GM12878 (cell line): ENCODE data around the gene TSFM. TPM values are rescaled to one million over a fixed set of nuclear protein-coding genes. Genes with fewer than 3 reads are reported as not detected.

Experiments
- ATAC-seq: fragments of 200-7000 bp; cut with Tn5 transposase; 3 replicates; pipeline ENCODE4 v1.9.1; 2020; ENCODE audit warnings: mild to moderate bottlenecking, moderate library complexity
- BruUV-seq: library from RNA; stranded (reverse); fragments of 400-500 nt; replicated peaks from 2 replicates; lab custom pipeline; 2021; lab: Mats Ljungman, UMichigan
- CTCF ChIA-PET: fragments of 300-600 bp; sonication (Branson Sonifier 250); formaldehyde crosslinking; extraction: SDS; loops from one replicate; lab custom pipeline; 2021; ENCODE audit warnings: inconsistent platforms; lab: Yijun Ruan, JAX
- POLR2A ChIA-PET: fragments of 350-600 bp; formaldehyde crosslinking; extraction: SDS; loops from one replicate; lab custom pipeline; 2021; ENCODE audit warnings: inconsistent platforms; lab: Charles Lee
- RAD21 ChIA-PET: fragments of 300-600 bp; sonication (Branson Sonifier 250); formaldehyde crosslinking; loops from one replicate; lab custom pipeline; 2023; ENCODE audit warnings: antibody characterized with exemption; ENCODE audit not compliant: unreplicated experiment; lab: Charles Lee
- SMC1A ChIA-PET: fragments of 300-600 bp; sonication (Branson Sonifier 250); formaldehyde crosslinking; loops from one replicate; lab custom pipeline; 2023; ENCODE audit not compliant: unreplicated experiment, uncharacterized antibody; lab: Charles Lee
- DNase-seq: peaks from one replicate; pipeline ENCODE4 v3.0.0-alpha.2; 2011; ENCODE audit warnings: low read depth, low spot score
- FAIRE-seq: peaks from 3 replicates; lab custom pipeline; 2011; peaks lifted over from hg19 to GRCh38; lab: Jason Lieb, UNC
- H2AFZ ChIP-seq: 2 replicates; pipeline ENCODE4 v1.6.0; 2011; ENCODE audit warnings: low read depth, low read length, control low read depth; ENCODE audit not compliant: control insufficient read depth
- H3K27ac ChIP-seq: 2 replicates; pipeline ENCODE4 v1.5.1; 2011; ENCODE audit warnings: control low read depth; ENCODE audit not compliant: control insufficient read depth, insufficient read depth
- H3K27me3 ChIP-seq, 2 experiments: replicated peaks in 1 of 2; 2 replicates each; pipeline versions ENCODE4 v1.6.0 to v1.6.1; 2011; ENCODE audit warnings: low read length in 1 of 2; ENCODE audit not compliant: control insufficient read depth in 2 of 2, insufficient read depth in 2 of 2
- H3K36me3 ChIP-seq, 2 experiments: 2 replicates each; pipeline ENCODE4 v1.5.1; 2011; ENCODE audit warnings: low read length in 1 of 2; ENCODE audit not compliant: control insufficient read depth in 2 of 2, insufficient read depth in 2 of 2
- H3K4me1 ChIP-seq: 2 replicates; pipeline ENCODE4 v1.6.1; 2011; ENCODE audit warnings: mild to moderate bottlenecking, low read length, moderate library complexity, mixed read lengths; ENCODE audit not compliant: control insufficient read depth, insufficient read depth
- H3K4me2 ChIP-seq: 2 replicates; pipeline ENCODE4 v1.6.0; 2011; ENCODE audit warnings: control low read depth; ENCODE audit not compliant: control insufficient read depth, insufficient read depth
- H3K4me3 ChIP-seq: fragments of 200-600 bp; sonication (generic); 2 replicates; pipeline ENCODE4 v1.5.1; 2016
- H3K79me2 ChIP-seq: 2 replicates; pipeline ENCODE4 v1.6.0; 2011; ENCODE audit warnings: low read length; ENCODE audit not compliant: control insufficient read depth, insufficient read depth
- H3K9ac ChIP-seq: 2 replicates; pipeline ENCODE4 v1.8.0; 2011; ENCODE audit warnings: low read length, control low read depth, mixed read lengths; ENCODE audit not compliant: control insufficient read depth, insufficient read depth
- H3K9me3 ChIP-seq: replicated peaks from 3 replicates; pipeline ENCODE4 v1.5.1; 2011; ENCODE audit warnings: mild to moderate bottlenecking, low read length; ENCODE audit not compliant: control insufficient read depth, insufficient read depth
- H4K20me1 ChIP-seq: 2 replicates; pipeline ENCODE4 v1.6.0; 2011; ENCODE audit not compliant: control insufficient read depth, insufficient read depth
- EGR1 ChIP-seq, 2 experiments: IDR thresholded peaks; 1 replicate in 1 of 2; 2 replicates in 1 of 2; pipeline ENCODE4 v1.6.1; 2011 to 2012; ENCODE audit warnings: low read depth in 2 of 2, low read length in 2 of 2, borderline replicate concordance in 1 of 2, mild to moderate bottlenecking in 1 of 2, moderate library complexity in 1 of 2
- ESRRA ChIP-seq: IDR thresholded peaks from 2 replicates; pipeline ENCODE4 v1.6.1; 2012; ENCODE audit warnings: mild to moderate bottlenecking, low read length, improper control_type of control experiment
- ETV6 ChIP-seq, 2 experiments: fragments of 450-650 bp in 1 of 2; IDR thresholded peaks in 1 of 2; conservative IDR thresholded peaks in 1 of 2; 2 replicates each; pipeline ENCODE4 v1.6.1; 2014; ENCODE audit warnings: antibody characterized with exemption in 1 of 2, borderline replicate concordance in 1 of 2, low read depth in 1 of 2, mild to moderate bottlenecking in 1 of 2, moderate library complexity in 1 of 2
- HDAC2 ChIP-seq: fragments of 200-600 bp; sonication (generic); IDR thresholded peaks from 2 replicates; pipeline ENCODE4 v1.6.1; 2017
- NBN ChIP-seq: fragments of 450-650 bp; IDR thresholded peaks from 2 replicates; pipeline ENCODE4 v1.6.1; 2016
- NR2F1 ChIP-seq: fragments of 450-650 bp; conservative IDR thresholded peaks from 2 replicates; pipeline ENCODE4 v1.6.1; 2017; ENCODE audit warnings: mild to moderate bottlenecking
- POLR2A ChIP-seq: IDR thresholded peaks from 2 replicates; pipeline ENCODE4 v1.6.1; 2011; ENCODE audit warnings: low read depth, mild to moderate bottlenecking, low read length
- RBBP5 ChIP-seq: fragments of 200-600 bp; sonication (generic); conservative IDR thresholded peaks from 2 replicates; pipeline ENCODE4 v1.6.1; 2016
- SIN3A ChIP-seq: IDR thresholded peaks from 2 replicates; pipeline ENCODE4 v1.6.1; 2012; ENCODE audit warnings: low read depth, low read length, improper control_type of control experiment
- SMARCA5 ChIP-seq: fragments of 450-650 bp; IDR thresholded peaks from 2 replicates; pipeline ENCODE4 v1.6.1; 2017; ENCODE audit warnings: mild to moderate bottlenecking
- SP1 ChIP-seq: IDR thresholded peaks from one replicate; pipeline ENCODE4 v1.6.1; 2011; ENCODE audit warnings: low read depth, low read length
- TCF3 ChIP-seq: IDR thresholded peaks from 2 replicates; pipeline ENCODE4 v1.6.1; 2012; ENCODE audit warnings: low read depth, mild to moderate bottlenecking, low read length, borderline replicate concordance; ENCODE audit not compliant: insufficient read depth
- TCF7 ChIP-seq: IDR thresholded peaks from 2 replicates; pipeline ENCODE4 v1.6.1; 2014; ENCODE audit warnings: antibody characterized with exemption, borderline replicate concordance
- YY1 ChIP-seq: IDR thresholded peaks from 2 replicates; pipeline ENCODE4 v1.6.1; 2011; ENCODE audit warnings: low read depth, mild to moderate bottlenecking, low read length
- ZZZ3 ChIP-seq: IDR thresholded peaks from 2 replicates; pipeline ENCODE4 v1.6.1; 2011; ENCODE audit warnings: low read depth; ENCODE audit not compliant: control insufficient read depth, insufficient read length
- WGBS: methylation state at CpG from one replicate; pipeline ENCODE4 v1.1.6; 2016; ENCODE audit warnings: low lambda C conversion rate; ENCODE audit not compliant: insufficient replicate concordance, insufficient coverage; ENCODE audit errors: missing lambda C conversion rate; 5-methylcytosine and 5-hydroxymethylcytosine counted together
- in situ Hi-C: fragments of 300-500 bp; cut with MboI; formaldehyde crosslinking; loops from 9 replicates; pipeline ENCODE4 v1.14.3; 2018; ENCODE audit warnings: mixed read lengths
- intact Hi-C: fragments of 100-400 bp; cut with micrococcal nuclease; formaldehyde crosslinking; loops from one replicate; pipeline ENCODE4 v1.14.2; 2022; ENCODE audit not compliant: unreplicated experiment
- polyA plus RNA-seq, 11 experiments: library from polyadenylated mRNA; depleted of rRNA in 4 of 11; unstranded in 6 of 11; stranded (reverse) in 5 of 11; fragments of >200 nt; fragmentation: Nextera tagmentation in 4 of 11; fragmentation: Illumina TruSeq in 1 of 11; extraction: Ambion mirVana in 4 of 11; extraction: Trizol in 1 of 11; gene quantifications; 1 replicate in 1 of 11; 2 replicates in 10 of 11; pipeline versions ENCODE4 v1.2.1 to v1.2.3, GENCODE V29; 2011 to 2016; ENCODE audit warnings: inconsistent platforms in 2 of 11, missing spikeins in 2 of 11, low read depth in 1 of 11
- total RNA-seq, 4 experiments: library from RNA; depleted of rRNA in 3 of 4; stranded (reverse); fragments of >200 nt in 3 of 4; fragmentation: Illumina TruSeq in 1 of 4; extraction: Trizol in 1 of 4; gene quantifications; 2 replicates each; pipeline versions ENCODE4 v1.2.1 to v1.2.3, GENCODE V29; 2013 to 2021
- TF ChIP-seq, protein P1 (sequence below): IDR thresholded peaks from 2 replicates; pipeline ENCODE4 v1.6.1; 2011; ENCODE audit warnings: low read depth, low read length, improper control_type of control experiment, borderline replicate concordance
- TF ChIP-seq, protein P2 (sequence below): fragments of 450-650 bp; IDR thresholded peaks from 2 replicates; pipeline ENCODE4 v1.6.1; 2017; ENCODE audit warnings: mild to moderate bottlenecking
- TF ChIP-seq, protein P3 (sequence below): fragments of 450-650 bp; IDR thresholded peaks from 2 replicates; pipeline ENCODE4 v1.6.1; 2018; ENCODE audit warnings: mild to moderate bottlenecking, low read depth, moderate library complexity; ENCODE audit not compliant: partially characterized antibody

TSFM gene
- total and polyA plus RNA-seq, 10 of the 15 experiments (the other 5 are each of a cell fraction or from before 2014, with no cell fraction given) = 36.7 to 132 (median 45.6) TPM

DNA sequence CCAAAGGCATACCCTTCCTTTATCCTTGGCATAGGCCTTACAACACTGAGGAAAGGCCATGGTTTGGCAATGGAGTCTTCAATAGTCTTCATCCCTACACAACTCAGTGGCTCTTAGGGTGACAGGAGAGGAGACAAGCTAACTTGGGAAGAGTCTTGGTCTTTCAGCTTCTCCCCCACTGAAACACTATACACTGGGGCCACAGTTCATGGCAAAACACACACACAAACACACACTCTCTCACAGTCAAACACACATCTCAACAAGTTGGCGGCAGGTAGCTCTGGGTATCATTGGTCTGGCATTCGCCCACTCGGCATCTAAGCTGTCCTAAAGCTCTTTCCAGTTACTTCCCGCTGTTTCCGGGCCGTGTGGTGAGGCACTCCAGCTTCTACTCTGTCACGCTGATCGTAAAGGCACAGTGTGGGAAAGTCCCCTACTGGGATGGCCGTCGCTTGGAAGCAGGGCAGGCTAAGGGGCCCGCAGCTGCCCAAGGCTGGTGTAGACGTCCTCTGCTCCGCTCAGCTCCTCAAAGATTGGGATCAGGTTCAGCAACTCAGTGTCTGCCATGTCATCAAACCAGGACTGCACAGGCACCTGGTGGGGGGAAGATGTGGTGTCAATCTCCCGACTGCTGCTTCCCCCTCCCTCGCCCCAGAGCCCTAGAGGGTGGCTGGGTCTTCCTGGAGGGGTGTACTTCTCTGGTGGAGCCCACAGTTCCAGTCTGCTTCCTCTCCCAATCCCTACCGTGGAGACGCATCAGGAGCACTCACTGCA, 40.7 kb downstream of the TSFM start:
- in situ Hi-C loops = no loop called here
- Histone ChIP-seq H3K27ac (no peak overlapping the region), H3K9ac (no peak overlapping the region), H3K9me3 (no peaks in the 10 kb centered on the region), H3K4me3 (no peak overlapping the region), H3K79me2 (no peaks in the 10 kb centered on the region), H3K4me2 (no peak overlapping the region), H4K20me1 (no peaks in the 10 kb centered on the region), H2AFZ (no peak overlapping the region), H3K36me3 (peaks cover 33 to 50% of the 10 kb centered on the region in 2 experiments), H3K4me1 (no peaks in the 10 kb centered on the region), H3K27me3 (no peaks in the 10 kb centered on the region)
- intact Hi-C loops = no loop called here
- ChIA-PET POLR2A (interaction anchor here (0.6 kb wide), 1 partner anchor 780 kb away, joined by 3 read pairs; no protein-coding TSS in a partner anchor), RAD21 (no interaction called here), CTCF (interaction anchor here (0.9 to 1.2 kb wide), 3 partner anchors 10 to 82 kb away, joined by 3 to 4 read pairs (median 3); no protein-coding TSS in a partner anchor), SMC1A (interaction anchor here (1.0 to 1.5 kb wide), 2 partner anchors 75 to 80 kb away, joined by 3 to 4 read pairs; no protein-coding TSS in a partner anchor)
- WGBS = 90% methylated on average over 17 of the region's 17 CpGs
- BruUV-seq = no TSS peak
- DNase-seq (no peak), FAIRE-seq (no peak), ATAC-seq (no peak)
- TF ChIP-seq YY1 (no peak), ETV6 (conservative IDR thresholded peaks at IDR 0.05 in 1 of 2, IDR thresholded peaks at IDR 0.05 in 1 of 2; ENCODE audit: borderline replicate concordance in 1 of 2, low read depth in 1 of 2) (no peak), HDAC2 (no peak), TCF3 (no peak), NR2F1 (no peak), NBN (no peak), SP1 (no peak), POLR2A (no peak), ESRRA (no peak), SIN3A (no peak), RBBP5 (no peak), SMARCA5 (no peak), TCF7 (no peak), EGR1 (IDR thresholded peaks at IDR 0.05; ENCODE audit: borderline replicate concordance in 1 of 2, low read depth in 2 of 2, low read length in 2 of 2) (no peak), ZZZ3 (no peak)
- TF ChIP-seq, protein P1, sequence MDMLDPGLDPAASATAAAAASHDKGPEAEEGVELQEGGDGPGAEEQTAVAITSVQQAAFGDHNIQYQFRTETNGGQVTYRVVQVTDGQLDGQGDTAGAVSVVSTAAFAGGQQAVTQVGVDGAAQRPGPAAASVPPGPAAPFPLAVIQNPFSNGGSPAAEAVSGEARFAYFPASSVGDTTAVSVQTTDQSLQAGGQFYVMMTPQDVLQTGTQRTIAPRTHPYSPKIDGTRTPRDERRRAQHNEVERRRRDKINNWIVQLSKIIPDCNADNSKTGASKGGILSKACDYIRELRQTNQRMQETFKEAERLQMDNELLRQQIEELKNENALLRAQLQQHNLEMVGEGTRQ = no peak
- TF ChIP-seq, protein P2, sequence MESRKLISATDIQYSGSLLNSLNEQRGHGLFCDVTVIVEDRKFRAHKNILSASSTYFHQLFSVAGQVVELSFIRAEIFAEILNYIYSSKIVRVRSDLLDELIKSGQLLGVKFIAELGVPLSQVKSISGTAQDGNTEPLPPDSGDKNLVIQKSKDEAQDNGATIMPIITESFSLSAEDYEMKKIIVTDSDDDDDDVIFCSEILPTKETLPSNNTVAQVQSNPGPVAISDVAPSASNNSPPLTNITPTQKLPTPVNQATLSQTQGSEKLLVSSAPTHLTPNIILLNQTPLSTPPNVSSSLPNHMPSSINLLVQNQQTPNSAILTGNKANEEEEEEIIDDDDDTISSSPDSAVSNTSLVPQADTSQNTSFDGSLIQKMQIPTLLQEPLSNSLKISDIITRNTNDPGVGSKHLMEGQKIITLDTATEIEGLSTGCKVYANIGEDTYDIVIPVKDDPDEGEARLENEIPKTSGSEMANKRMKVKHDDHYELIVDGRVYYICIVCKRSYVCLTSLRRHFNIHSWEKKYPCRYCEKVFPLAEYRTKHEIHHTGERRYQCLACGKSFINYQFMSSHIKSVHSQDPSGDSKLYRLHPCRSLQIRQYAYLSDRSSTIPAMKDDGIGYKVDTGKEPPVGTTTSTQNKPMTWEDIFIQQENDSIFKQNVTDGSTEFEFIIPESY = no peak
- TF ChIP-seq, protein P3, sequence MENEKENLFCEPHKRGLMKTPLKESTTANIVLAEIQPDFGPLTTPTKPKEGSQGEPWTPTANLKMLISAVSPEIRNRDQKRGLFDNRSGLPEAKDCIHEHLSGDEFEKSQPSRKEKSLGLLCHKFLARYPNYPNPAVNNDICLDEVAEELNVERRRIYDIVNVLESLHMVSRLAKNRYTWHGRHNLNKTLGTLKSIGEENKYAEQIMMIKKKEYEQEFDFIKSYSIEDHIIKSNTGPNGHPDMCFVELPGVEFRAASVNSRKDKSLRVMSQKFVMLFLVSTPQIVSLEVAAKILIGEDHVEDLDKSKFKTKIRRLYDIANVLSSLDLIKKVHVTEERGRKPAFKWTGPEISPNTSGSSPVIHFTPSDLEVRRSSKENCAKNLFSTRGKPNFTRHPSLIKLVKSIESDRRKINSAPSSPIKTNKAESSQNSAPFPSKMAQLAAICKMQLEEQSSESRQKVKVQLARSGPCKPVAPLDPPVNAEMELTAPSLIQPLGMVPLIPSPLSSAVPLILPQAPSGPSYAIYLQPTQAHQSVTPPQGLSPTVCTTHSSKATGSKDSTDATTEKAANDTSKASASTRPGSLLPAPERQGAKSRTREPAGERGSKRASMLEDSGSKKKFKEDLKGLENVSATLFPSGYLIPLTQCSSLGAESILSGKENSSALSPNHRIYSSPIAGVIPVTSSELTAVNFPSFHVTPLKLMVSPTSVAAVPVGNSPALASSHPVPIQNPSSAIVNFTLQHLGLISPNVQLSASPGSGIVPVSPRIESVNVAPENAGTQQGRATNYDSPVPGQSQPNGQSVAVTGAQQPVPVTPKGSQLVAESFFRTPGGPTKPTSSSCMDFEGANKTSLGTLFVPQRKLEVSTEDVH = no peak
